Endometrial microvascular endothelial cells (primary cell): ENCODE measurements around the gene SLCO1B3. TPM values are rescaled to one million over a fixed set of nuclear protein-coding genes. Genes with fewer than 3 reads are reported as not detected.
"Not testable (repeated sequence)": the region's sequence is repeated elsewhere in the genome, so short reads cannot be mapped to it uniquely, and the experiment has no call there.

ENCODE experiments used
- in situ Hi-C: cut with HindIII; loops from 2 replicates; pipeline ENCODE4 v1.10.0; 2017; ENCODE audit warnings: low sequenced_read_pairs, low pct_unique_long_range_greater_than_20kb; ENCODE audit errors: inconsistent ontology term
- total RNA-seq: library from RNA; depleted of rRNA; stranded (reverse); fragments of >200 nt; gene quantifications from one replicate; pipeline ENCODE4 v1.2.3, GENCODE V29; 2015; ENCODE audit errors: inconsistent ontology term

Gene SLCO1B3, protein sequence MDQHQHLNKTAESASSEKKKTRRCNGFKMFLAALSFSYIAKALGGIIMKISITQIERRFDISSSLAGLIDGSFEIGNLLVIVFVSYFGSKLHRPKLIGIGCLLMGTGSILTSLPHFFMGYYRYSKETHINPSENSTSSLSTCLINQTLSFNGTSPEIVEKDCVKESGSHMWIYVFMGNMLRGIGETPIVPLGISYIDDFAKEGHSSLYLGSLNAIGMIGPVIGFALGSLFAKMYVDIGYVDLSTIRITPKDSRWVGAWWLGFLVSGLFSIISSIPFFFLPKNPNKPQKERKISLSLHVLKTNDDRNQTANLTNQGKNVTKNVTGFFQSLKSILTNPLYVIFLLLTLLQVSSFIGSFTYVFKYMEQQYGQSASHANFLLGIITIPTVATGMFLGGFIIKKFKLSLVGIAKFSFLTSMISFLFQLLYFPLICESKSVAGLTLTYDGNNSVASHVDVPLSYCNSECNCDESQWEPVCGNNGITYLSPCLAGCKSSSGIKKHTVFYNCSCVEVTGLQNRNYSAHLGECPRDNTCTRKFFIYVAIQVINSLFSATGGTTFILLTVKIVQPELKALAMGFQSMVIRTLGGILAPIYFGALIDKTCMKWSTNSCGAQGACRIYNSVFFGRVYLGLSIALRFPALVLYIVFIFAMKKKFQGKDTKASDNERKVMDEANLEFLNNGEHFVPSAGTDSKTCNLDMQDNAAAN
- not detected for total RNA-seq

DNA sequence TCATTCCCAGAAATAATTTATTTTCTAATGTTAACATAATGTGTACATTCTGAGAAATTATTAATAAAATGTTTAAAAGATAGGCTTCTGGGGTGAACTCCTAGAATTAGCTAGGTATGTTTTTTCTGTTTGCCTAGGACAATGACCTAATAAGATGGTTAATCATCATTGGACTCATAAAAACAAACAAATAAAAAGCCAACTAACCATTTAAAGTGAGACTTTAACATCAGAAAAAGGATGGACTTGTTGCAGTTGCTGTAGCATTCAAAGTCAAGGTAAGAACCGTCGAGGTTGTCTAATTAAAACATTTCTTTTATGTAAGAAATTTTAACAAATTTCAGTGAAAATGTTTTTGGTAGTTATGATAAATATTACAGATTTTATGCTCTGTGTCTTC, at the start of gene SLCO1B3:
SLCO1B3 (plus strand) TSS at position 219 of the 400 bp plus-strand sequence. CDS start 5,034 bp downstream, outside the sequence.
- in situ Hi-C loops: no loop called here

DNA sequence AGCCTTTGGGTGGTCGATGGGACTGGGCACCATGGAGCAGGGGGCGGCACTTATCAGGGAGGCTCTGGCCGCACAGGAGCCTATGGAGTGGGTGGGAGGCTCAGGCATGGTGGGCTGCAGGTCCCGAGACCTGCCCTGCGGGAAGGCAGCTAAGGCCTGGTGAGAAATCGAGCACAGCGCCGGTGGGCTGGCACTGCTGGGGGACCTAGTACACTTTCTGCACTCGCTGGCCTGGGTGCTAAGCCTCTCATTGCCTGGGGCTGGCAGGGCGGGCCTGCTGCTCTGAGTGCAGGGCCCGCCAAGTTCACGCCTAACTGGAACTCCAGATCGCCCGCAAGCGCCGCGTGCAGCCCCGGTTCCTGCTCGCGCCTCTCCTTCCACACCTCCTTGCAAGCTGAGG, 33.1 kb upstream of the SLCO1B3 start:
- in situ Hi-C loops: no loop called here

DNA sequence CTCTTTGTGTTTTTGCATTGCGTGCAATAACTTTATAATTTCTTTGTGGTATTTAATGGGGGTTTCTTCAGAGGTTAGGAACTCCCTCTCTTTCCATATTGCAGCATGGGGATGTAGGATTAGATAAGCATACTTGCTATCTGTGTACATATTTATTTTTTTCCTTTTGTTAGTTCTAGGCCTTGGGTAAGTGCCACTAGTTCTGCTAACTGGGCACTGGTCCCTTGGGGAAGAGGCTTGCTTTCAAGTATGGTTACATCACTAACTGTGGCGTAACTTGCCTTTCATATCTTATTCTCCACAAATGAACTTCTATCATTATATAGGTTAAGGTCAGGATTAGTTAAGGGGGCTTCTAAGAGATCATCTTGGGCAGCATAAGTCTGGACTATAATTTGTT, 31.5 kb upstream of the SLCO1B3 start:
- in situ Hi-C loops: no loop called here

DNA sequence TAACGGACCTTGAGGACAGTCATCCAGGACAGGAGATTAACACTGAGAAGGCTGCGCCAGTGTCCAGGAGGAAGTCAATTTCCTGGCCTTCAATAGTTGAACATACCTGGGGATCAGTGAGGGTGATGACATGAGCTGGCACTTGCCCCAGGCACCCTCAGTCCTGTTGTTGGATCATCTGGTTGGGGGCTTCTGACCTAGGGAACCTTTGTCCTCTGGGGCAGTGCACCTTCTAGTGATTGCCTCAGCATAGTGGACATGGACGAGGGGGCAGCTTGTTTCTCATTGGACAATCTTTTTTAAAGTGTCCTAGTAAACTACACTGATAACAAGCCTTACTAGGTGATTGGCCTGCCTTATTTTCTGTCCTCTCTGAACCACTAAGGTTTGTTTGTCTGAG, 30.5 kb upstream of the SLCO1B3 start:
- in situ Hi-C loops: not testable (repeated sequence)

DNA sequence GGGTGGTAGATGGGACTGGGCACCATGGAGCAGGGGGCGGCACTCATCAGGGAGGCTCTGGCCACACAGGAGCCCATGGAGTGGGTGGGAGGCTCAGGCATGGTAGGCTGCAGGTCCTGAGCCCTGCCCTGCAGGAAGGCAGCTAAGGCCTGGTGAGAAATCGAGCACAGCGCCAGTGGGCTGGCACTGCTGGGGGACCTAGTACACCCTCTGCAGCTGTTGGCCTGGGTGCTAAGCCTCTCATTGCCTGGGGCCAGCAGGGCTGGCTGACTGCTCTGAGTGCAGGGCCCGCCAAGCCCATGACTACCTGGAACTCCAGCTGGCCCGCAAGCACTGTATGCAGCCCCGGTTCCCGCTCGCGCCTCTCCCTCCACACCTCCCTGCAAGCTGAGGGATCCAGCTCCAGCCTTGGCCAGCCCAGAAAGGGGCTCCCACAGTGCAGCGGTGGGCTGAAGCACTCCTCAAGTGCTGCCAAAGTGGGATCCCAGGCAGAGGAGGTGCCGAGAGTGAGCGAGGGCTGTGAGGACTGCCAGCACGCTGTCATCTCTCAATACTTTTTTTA, 26.6 kb upstream of the SLCO1B3 start:
- in situ Hi-C loops: not testable (repeated sequence)

DNA sequence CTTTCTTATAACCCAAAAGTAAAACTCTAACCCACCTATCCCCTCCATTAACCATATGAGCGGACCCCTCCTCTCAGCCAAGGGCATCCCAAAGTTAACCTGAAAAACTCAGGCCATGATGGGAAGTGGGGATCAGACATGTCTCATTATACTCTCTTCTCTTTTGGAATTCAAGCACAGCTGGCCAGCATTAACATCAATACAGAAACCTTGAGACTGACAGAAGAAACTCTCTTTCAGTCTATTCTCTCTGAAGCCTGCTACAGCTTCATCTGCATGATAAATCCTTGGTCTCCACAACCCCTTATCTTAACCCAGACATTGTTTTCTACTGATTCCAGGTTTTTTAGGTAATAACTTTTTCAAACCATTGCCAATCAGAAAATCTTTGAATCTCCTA, 17.5 kb upstream of the SLCO1B3 start:
- in situ Hi-C loops: no loop called here

DNA sequence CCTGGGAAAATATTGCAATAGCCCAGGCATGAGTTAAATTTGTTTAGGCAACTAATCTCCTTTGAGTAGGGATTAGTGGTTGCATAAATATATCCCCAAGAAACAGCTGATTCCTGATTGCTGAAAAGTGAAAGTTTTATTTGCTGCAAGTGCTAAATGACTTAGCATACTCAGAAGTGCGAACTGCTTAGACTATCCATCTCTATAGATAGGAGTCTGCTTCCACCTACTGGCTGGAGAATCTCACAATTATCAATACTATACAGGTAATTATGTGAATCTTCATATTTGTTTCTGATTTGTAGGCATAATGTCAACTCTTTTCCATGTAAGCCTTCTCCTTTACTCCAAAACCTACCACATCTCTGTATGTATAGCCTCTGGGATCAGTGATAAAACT, 12.0 kb upstream of the SLCO1B3 start:
- in situ Hi-C loops: no loop called here

DNA sequence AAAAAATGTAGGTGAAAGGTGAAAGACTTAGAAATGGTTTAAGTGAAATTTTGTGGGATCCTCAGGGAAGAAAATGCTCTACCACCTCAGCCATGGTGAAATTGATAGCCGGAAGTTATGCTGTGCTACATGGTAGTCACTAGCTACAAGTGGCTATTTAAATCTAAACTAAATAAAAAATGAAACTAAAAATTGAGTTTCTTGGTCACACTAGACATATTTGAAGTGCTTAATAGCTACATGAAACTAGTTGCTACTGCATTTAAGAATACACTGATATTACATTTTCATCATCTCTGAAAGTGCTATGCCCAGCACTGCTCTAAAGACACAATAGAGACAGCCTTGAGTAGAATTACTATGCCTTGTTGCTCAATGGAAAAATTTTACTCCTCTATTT, 10.3 kb upstream of the SLCO1B3 start:
- in situ Hi-C loops: no loop called here

DNA sequence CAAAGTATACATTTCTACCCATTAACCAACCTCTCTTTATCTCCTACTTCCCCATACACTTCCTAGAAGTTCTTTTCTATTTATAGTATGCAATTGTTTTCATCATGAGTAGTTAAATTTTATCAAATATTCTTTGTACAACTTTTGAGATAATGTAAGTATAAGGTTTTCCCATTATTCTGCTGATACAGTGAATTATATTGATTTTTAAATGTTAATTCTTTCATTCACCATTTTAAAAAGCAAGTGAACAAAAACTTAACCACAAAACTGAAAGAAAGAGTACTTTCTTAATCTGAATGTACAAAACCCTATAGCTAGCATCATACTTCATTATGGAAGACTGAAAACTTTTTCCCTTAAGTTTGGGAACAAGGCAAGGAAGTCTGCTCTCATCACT, 9.5 kb upstream of the SLCO1B3 start:
- in situ Hi-C loops: no loop called here

DNA sequence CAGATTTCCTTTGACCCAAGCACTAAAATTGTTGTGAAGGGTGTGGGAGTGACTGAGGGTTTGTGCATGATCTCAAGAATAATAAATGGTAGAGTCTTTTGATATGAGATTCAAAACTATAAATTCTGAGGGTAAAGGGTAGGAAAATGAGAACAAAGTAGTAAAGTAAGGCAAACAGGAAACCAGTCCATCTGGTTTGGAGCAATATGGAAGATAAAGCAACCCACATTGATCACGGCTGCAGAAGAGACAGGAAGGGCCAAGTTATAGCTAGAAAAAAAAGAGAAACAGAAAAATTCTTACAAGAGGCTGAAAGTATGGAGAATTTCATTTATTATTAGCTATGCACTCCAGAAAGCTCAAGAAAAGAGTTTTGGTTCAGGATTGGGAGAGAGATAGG, 4.6 kb upstream of the SLCO1B3 start:
- in situ Hi-C loops: no loop called here

DNA sequence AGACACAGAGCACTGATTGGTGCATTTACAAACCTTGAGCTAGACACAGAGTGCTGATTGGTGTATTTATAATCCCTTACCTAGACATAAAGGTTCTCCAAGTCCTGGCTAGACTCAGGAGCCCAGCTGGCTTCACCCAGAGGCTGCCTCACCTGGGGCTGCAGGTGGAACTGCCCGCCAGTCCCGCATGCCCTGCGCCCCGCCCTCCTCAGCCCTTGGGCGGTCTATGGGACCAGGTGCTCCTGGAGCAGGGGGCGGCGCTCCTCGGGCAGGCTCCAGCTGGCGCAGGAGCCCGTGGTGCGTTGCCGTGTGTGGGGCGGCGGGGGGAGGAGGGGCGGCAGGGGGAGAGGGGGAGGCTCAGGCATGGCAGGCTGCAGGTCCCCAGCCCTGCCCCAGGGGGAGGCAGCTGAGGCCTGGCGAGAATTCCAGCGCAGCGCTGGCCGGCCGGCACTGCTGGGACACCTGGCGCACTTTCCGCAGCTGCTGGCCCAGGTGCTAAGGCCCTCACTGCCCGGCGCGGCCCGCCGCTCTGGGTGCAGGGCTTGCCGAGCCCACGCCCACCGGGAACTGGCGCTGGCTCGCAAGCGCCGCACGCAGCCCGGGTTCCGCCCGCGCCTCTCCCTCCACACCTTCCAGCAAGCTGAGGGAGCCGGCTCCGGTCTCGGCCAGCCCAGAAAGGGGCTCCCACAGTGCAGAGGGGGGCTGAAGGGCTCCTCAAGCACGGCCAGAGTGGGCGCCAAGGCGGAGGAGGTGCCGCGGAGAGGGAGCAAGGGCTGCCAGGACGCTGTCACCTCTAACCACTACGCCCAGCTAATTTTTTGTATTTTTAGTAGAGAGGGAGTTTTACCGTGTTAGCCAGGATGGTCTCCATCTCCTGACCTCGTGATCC, 3.1 kb upstream of the SLCO1B3 start:
- in situ Hi-C loops: no loop called here

DNA sequence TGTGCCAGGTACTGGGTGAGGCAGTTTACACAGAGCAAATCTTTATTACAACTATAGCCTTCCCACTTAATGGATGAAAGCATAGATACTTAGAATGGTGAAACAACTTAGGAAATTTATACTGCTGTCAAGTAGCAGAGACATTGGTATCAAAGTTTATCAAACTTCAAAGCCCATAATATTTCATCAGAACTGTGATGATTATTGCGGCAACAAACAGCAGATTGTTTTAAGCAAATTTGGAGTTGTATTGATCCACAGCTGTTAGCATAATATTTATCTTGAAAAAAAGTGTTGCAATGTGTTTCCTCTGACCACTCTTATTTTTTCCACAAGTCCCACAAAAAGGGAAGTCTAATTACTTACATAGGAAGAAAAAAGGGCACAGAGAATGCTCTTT, 2.0 kb upstream of the SLCO1B3 start:
- in situ Hi-C loops: no loop called here

DNA sequence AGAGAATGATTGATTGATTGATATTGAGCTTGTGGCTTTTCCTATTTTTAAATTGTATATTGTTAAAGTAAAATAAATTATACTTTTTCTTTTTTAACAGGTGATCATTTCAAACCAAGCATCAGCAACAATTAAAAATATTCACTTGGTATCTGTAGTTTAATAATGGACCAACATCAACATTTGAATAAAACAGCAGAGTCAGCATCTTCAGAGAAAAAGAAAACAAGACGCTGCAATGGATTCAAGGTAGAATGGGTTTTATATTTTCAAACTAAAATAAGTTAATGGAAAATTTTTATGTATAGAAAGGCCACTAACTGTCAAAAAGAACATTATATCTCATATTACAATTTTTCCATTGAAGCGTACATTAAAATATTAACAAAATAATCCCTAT, 5.1 kb downstream of the SLCO1B3 start:
- in situ Hi-C loops: no loop called here

DNA sequence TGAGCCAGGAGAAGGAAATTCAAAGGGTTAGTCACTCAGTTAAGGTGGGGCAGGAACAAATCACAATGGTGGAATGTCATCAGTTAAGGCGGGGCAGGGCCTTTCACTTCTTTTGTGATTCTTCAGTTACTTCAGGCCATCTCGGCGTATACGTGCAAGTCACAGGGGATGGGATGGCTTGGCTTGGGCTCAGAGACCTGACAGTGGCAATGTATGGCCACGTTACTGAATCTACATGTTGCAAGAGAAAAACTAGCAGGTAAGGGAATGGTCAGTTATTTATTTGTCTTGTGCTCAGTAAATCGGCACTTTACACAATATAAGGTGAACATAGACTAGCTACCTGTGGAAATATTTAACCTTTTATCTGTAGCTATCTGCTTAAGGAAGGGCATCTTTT, 11.9 kb downstream of the SLCO1B3 start:
- in situ Hi-C loops: no loop called here

DNA sequence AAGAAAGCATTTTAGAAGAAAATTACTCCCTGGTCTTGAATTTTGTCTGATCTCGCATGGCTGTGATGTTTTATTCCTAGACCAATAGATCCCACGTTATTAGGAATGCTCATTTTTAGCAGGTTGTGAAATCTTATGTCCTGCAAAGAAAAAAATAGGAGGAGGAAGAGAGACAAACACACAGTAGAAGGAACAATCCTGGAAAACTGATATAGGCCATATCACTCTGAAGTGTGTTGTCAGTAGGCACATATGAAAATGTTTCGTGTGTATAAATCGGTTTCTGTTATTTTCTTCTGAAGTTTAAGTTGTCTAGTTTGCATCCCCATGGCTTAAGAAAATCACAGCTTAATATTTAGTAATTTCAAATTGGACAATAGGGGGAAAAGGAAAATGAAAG, 12.4 kb downstream of the SLCO1B3 start:
- in situ Hi-C loops: no loop called here

DNA sequence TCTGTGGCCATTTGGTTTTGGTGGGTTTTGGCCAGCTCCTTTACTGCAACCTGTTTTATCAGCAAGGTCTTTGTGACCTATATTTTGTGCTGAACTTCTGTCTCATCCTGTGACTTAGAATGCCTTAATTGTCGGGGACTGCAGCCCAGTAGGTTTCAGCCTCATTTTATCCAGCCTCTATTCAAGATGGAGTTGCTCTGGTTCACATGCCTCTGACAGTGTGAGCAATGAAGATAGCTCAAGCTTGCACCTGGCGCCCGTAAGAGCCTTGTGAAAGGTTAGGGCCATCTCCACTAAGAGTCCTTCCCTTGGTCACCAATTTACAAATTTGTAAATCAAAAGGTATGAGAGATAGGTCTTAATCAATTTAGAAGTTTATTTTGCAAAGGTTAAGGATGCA, 19.4 kb downstream of the SLCO1B3 start:
- in situ Hi-C loops: no loop called here

DNA sequence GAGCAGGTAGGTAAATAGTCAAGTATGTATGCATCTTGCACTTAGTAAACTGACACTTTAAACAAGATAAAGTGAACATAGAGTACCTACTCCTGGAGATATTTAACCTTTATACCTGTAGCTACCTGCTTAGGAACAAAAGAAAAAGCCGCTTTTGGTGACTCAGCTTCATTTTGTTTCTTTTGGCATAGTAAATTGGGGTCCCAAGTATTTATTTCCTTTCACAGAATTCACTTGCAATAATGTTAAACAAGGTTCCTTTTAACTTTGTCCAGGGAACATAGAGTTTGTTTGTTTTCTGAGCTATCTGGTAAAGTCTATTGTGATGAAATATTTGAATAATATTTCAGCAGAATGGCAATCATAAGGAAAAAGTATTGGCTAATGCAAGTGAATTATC, 20.0 kb downstream of the SLCO1B3 start:
- in situ Hi-C loops: no loop called here

DNA sequence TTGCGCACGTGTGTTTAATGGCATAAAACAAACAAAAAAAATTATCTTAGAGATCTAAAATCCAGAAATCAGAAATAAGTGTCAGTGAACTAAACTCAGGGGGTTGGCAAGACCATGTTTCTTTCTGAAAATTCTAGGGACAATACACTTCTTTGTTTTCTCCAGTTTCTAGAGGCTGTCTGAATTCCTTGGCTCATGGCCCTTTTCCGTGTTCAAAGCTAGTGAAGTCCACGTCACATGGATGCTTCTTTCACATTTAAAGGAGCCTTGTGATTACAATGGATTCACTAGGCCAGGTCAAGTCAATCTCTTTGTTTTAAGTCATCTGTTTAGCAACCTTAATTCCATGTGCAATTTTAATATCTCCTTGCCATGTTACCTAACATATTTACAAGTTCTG, 22.4 kb downstream of the SLCO1B3 start:
- in situ Hi-C loops: no loop called here

DNA sequence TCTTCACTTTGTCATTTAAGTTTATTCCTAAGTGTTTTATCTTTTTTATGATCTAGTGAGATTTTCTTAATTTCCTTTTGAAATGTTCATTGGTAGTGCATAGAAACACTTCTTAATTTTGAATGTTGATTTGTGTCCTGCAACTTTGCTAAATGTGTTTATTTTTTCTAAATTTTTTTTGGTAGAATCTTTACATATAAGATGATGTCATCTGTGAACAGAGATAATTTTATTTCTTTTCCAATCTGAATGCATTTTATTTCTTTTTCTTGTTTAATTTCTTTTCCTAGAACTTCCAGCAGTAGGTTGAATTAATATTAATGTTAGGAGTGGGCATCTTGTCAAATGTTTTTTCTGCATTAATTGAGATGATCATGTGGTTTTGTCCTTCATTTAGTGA, 42.1 kb downstream of the SLCO1B3 start:
- in situ Hi-C loops: no loop called here
